Measurements from ENCODE around the gene VAPB.

The VAPB gene

GRCh38 chr20:58433029-58433647 lies 44.1 kb downstream of the VAPB start:
- in situ Hi-C loops (cut with MboI; ENCODE audit: low sequenced_read_pairs) = loop anchor here (25.0 kb wide), 1 partner anchor 196 kb away; the partner anchor contains the start of gene ANKRD60

GRCh38 chr20:58433759-58434158 lies 44.7 kb downstream of the VAPB start:
- in situ Hi-C loops (cut with MboI; ENCODE audit: low sequenced_read_pairs) = loop anchor here (25.0 kb wide), 1 partner anchor 196 kb away; the partner anchor contains the start of gene ANKRD60

GRCh38 chr20:58434326-58434725 lies 45.3 kb downstream of the VAPB start:
- in situ Hi-C loops (cut with MboI; ENCODE audit: low sequenced_read_pairs) = loop anchor here (25.0 kb wide), 1 partner anchor 197 kb away; the partner anchor contains the start of gene ANKRD60

- in situ Hi-C loops (cut with MboI; ENCODE audit: low sequenced_read_pairs) = loop anchor here (25.0 kb wide), 1 partner anchor 198 kb away; the partner anchor contains the start of gene ANKRD60
Observed at GRCh38 chr20:58435237-58435636, 46.2 kb downstream of the VAPB start.

- in situ Hi-C loops (cut with MboI; ENCODE audit: low sequenced_read_pairs) = loop anchor here (25.0 kb wide), 1 partner anchor 200 kb away; the partner anchor contains the start of gene ANKRD60
Observed at GRCh38 chr20:58436868-58437645, 48.0 kb downstream of the VAPB start.

GRCh38 chr20:58438970-58439808 lies 50.2 kb downstream of the VAPB start:
- in situ Hi-C loops (cut with MboI; ENCODE audit: low sequenced_read_pairs) = loop anchor here (25.0 kb wide), 1 partner anchor 202 kb away; the partner anchor contains the start of gene ANKRD60

GRCh38 chr20:58440021-58440767 lies 51.2 kb downstream of the VAPB start:
- in situ Hi-C loops (cut with MboI; ENCODE audit: low sequenced_read_pairs) = loop anchor here (25.0 kb wide), 1 partner anchor 203 kb away; the partner anchor contains the start of gene ANKRD60

GRCh38 chr20:58441723-58442122 lies 52.7 kb downstream of the VAPB start:
- in situ Hi-C loops (cut with MboI; ENCODE audit: low sequenced_read_pairs) = loop anchor here (25.0 kb wide), 1 partner anchor 204 kb away; the partner anchor contains the start of gene ANKRD60

- in situ Hi-C loops (cut with MboI; ENCODE audit: low sequenced_read_pairs) = loop anchor here (25.0 kb wide), 1 partner anchor 208 kb away; the partner anchor contains the start of gene ANKRD60
Observed at GRCh38 chr20:58444746-58445255, 55.8 kb downstream of the VAPB start.

GRCh38 chr20:58446264-58446959 lies 57.4 kb downstream of the VAPB start:
- in situ Hi-C loops (cut with MboI; ENCODE audit: low sequenced_read_pairs) = loop anchor here (25.0 kb wide), 1 partner anchor 209 kb away; the partner anchor contains the start of gene ANKRD60

GRCh38 chr20:58446960-58447265 lies 57.9 kb downstream of the VAPB start:
- in situ Hi-C loops (cut with MboI; ENCODE audit: low sequenced_read_pairs) = loop anchor here (25.0 kb wide), 1 partner anchor 210 kb away; the partner anchor contains the start of gene ANKRD60

- in situ Hi-C loops (cut with MboI; ENCODE audit: low sequenced_read_pairs) = loop anchor here (25.0 kb wide), 1 partner anchor 210 kb away; the partner anchor contains the start of gene ANKRD60
Observed at GRCh38 chr20:58447511-58448391, 58.7 kb downstream of the VAPB start.

GRCh38 chr20:58448958-58449357 lies 59.9 kb downstream of the VAPB start:
- in situ Hi-C loops (cut with MboI; ENCODE audit: low sequenced_read_pairs) = loop anchor here (25.0 kb wide), 1 partner anchor 212 kb away; the partner anchor contains the start of gene ANKRD60

GRCh38 chr20:58449681-58450221 lies 60.7 kb downstream of the VAPB start:
- in situ Hi-C loops (cut with MboI; ENCODE audit: low sequenced_read_pairs) = loop anchor here (25.0 kb wide), 1 partner anchor 212 kb away; the partner anchor contains the start of gene ANKRD60

- in situ Hi-C loops (cut with MboI; ENCODE audit: low sequenced_read_pairs) = no loop called here
Observed at GRCh38 chr20:58450254-58450653, 61.2 kb downstream of the VAPB start.

- in situ Hi-C loops (cut with MboI; ENCODE audit: low sequenced_read_pairs) = no loop called here
Observed at GRCh38 chr20:58452667-58453255, 63.7 kb downstream of the VAPB start.

- in situ Hi-C loops (cut with MboI; ENCODE audit: low sequenced_read_pairs) = no loop called here
Observed at GRCh38 chr20:58453391-58453790, 64.4 kb downstream of the VAPB start.
